Activated T-cell treated with anti-CD3 and anti-CD28 coated beads, Interleukin-2, amount 50 U/mL, for 1 hour (primary cell): ENCODE measurements around the gene TULP4.
A peak's percentile ranks its signal among the peaks of the same experiment; 100 is the strongest.
"Not testable (repeated sequence)": the region's sequence is repeated elsewhere in the genome, so short reads cannot be mapped to it uniquely, and the experiment has no call there.

Experiments
- DNase-seq: peaks from one replicate; pipeline ENCODE4 v3.0.0-alpha.2; 2020

The TULP4 gene

GRCh38 chr6:158312165-158312564 lies at the start of gene TULP4:
TSS of gene TULP4 (plus strand) at chr6:158312465. CDS start at chr6:158314017, 1,552 bp downstream.
- DNase-seq = no peak

GRCh38 chr6:158262755-158263154 lies 49.5 kb upstream of the TULP4 start:
- no peak for DNase-seq

GRCh38 chr6:158264180-158264579 lies 48.1 kb upstream of the TULP4 start:
- DNase-seq = no peak

- DNase-seq = no peak
Observed at GRCh38 chr6:158266131-158266530, 46.1 kb upstream of the TULP4 start.

- DNase-seq = no peak
Observed at GRCh38 chr6:158268361-158269147, 43.7 kb upstream of the TULP4 start.

- DNase-seq = no peak
Observed at GRCh38 chr6:158269657-158270056, 42.6 kb upstream of the TULP4 start.

GRCh38 chr6:158270389-158271127 lies 41.7 kb upstream of the TULP4 start:
- no peak for DNase-seq

GRCh38 chr6:158272324-158272723 lies 39.9 kb upstream of the TULP4 start:
- no peak for DNase-seq

- no peak for DNase-seq
Observed at GRCh38 chr6:158278004-158278403, 34.3 kb upstream of the TULP4 start.

GRCh38 chr6:158279615-158280014 lies 32.6 kb upstream of the TULP4 start:
- DNase-seq = no peak

- no peak for DNase-seq
Observed at GRCh38 chr6:158283304-158283980, 28.8 kb upstream of the TULP4 start.

- DNase-seq = no peak
Observed at GRCh38 chr6:158284007-158284875, 28.0 kb upstream of the TULP4 start.

- no peak for DNase-seq
Observed at GRCh38 chr6:158284876-158285655, 27.2 kb upstream of the TULP4 start.

GRCh38 chr6:158285656-158286021 lies 26.6 kb upstream of the TULP4 start:
- DNase-seq = no peak

- DNase-seq = no peak
Observed at GRCh38 chr6:158286413-158286812, 25.9 kb upstream of the TULP4 start.

GRCh38 chr6:158287047-158287446 lies 25.2 kb upstream of the TULP4 start:
- no peak for DNase-seq

GRCh38 chr6:158290040-158290439 lies 22.2 kb upstream of the TULP4 start:
- DNase-seq = no peak

GRCh38 chr6:158290659-158291058 lies 21.6 kb upstream of the TULP4 start:
- DNase-seq = peak; percentile 37

GRCh38 chr6:158292016-158292415 lies 20.2 kb upstream of the TULP4 start:
- DNase-seq = no peak

GRCh38 chr6:158293122-158293521 lies 19.1 kb upstream of the TULP4 start:
- no peak for DNase-seq

GRCh38 chr6:158295976-158296853 lies 16.1 kb upstream of the TULP4 start:
- not testable (repeated sequence) for DNase-seq
